Activated CD4-positive, alpha-beta T cell treated with anti-CD3 and anti-CD28 coated beads, Interleukin-2, amount 10 ng/mL, durations not matched to agents 7 days and 5 days (primary cell): ENCODE results near the gene CPEB3. TPM values are rescaled to one million over a fixed set of nuclear protein-coding genes. Genes with fewer than 3 reads are reported as not detected.
"Not testable (repeated sequence)": the region's sequence is repeated elsewhere in the genome, so short reads cannot be mapped to it uniquely, and the experiment has no call there.

ENCODE experiments used
- CTCF ChIA-PET: fragments of 350-600 bp; sonication (Branson Sonifier 250); formaldehyde crosslinking; loops from one replicate; lab custom pipeline; 2021; ENCODE audit warnings: antibody characterized with exemption; lab: Charles Lee
- POLR2A ChIA-PET: fragments of 350-600 bp; sonication (Branson Sonifier 250); formaldehyde crosslinking; loops from one replicate; lab custom pipeline; 2021; ENCODE audit warnings: antibody characterized with exemption; lab: Charles Lee
- DNase-seq: peaks from one replicate; pipeline ENCODE4 v3.0.0-alpha.2; 2020
- H3K27ac Mint-ChIP-seq: one replicate; pipeline ENCODE4 v1.8.0; 2021; ENCODE audit warnings: mild to moderate bottlenecking, moderate library complexity, mixed read lengths
- H3K27me3 Mint-ChIP-seq: one replicate; pipeline ENCODE4 v1.8.0; 2021; ENCODE audit warnings: mixed read lengths
- H3K36me3 Mint-ChIP-seq: one replicate; pipeline ENCODE4 v1.8.0; 2021; ENCODE audit warnings: low read depth, mixed read lengths
- H3K4me1 Mint-ChIP-seq: one replicate; pipeline ENCODE4 v1.8.0; 2021; ENCODE audit warnings: mixed read lengths
- H3K4me3 Mint-ChIP-seq: one replicate; pipeline ENCODE4 v1.8.0; 2021; ENCODE audit warnings: mild to moderate bottlenecking, moderate library complexity, mixed read lengths
- H3K9me3 Mint-ChIP-seq: one replicate; pipeline ENCODE4 v1.8.0; 2021; ENCODE audit warnings: mixed read lengths
- total RNA-seq, 2 experiments: library from RNA; stranded (reverse); gene quantifications; one replicate each; pipeline ENCODE4 v1.2.3, GENCODE V29; 2021

The CPEB3 gene
- total RNA-seq, 2 experiments from 2014 or later: 2.2 to 2.6 TPM

GRCh38 chr10:92146781-92147180 is 144.1 kb downstream of the CPEB3 start:
- no peak for DNase-seq
- Mint-ChIP-seq H3K27ac (no peak overlapping the region), H3K27me3 (no peaks in the 10 kb centered on the region), H3K4me3 (no peak overlapping the region), H3K36me3 (peaks cover 6% of the 10 kb centered on the region), H3K4me1 (no peaks in the 10 kb centered on the region), H3K9me3 (peaks cover 2% of the 10 kb centered on the region)
- POLR2A ChIA-PET: no interaction called here
- CTCF ChIA-PET: interaction anchor here (0.5 kb wide), 1 partner anchor 11 kb away, joined by 3 read pairs; no protein-coding TSS in a partner anchor

GRCh38 chr10:92146107-92146506 is 144.8 kb downstream of the CPEB3 start:
- H3K36me3 Mint-ChIP-seq: peaks cover 6% of the 10 kb centered on the region
- peaks cover 2% of the 10 kb centered on the region for H3K9me3 Mint-ChIP-seq
- CTCF ChIA-PET: no interaction called here
- H3K27ac Mint-ChIP-seq: no peak overlapping the region
- POLR2A ChIA-PET: no interaction called here
- no peaks in the 10 kb centered on the region for H3K4me1 Mint-ChIP-seq
- DNase-seq: no peak
- no peaks in the 10 kb centered on the region for H3K27me3 Mint-ChIP-seq
- no peak overlapping the region for H3K4me3 Mint-ChIP-seq

- ChIA-PET CTCF (no interaction called here), POLR2A (no interaction called here)
- Mint-ChIP-seq H3K27ac (no peak overlapping the region), H3K4me3 (no peak overlapping the region), H3K9me3 (peaks cover 5% of the 10 kb centered on the region), H3K4me1 (no peaks in the 10 kb centered on the region), H3K27me3 (no peaks in the 10 kb centered on the region), H3K36me3 (peaks cover 11% of the 10 kb centered on the region)
- no peak for DNase-seq
Observed at GRCh38 chr10:92142949-92143348, 147.9 kb downstream of the CPEB3 start.

- H3K9me3 Mint-ChIP-seq: peaks cover 5% of the 10 kb centered on the region
- H3K27me3 Mint-ChIP-seq: no peaks in the 10 kb centered on the region
- no peak for DNase-seq
- no peak overlapping the region for H3K27ac Mint-ChIP-seq
- H3K4me3 Mint-ChIP-seq: no peak overlapping the region
- ChIA-PET POLR2A (no interaction called here), CTCF (no interaction called here)
- H3K4me1 Mint-ChIP-seq: no peaks in the 10 kb centered on the region
- H3K36me3 Mint-ChIP-seq: peaks cover 13% of the 10 kb centered on the region
Observed at GRCh38 chr10:92142512-92142911, 148.4 kb downstream of the CPEB3 start.

- POLR2A ChIA-PET, H3K9me3 Mint-ChIP-seq, H3K27ac Mint-ChIP-seq, H3K27me3 Mint-ChIP-seq, H3K4me3 Mint-ChIP-seq, DNase-seq, H3K4me1 Mint-ChIP-seq, CTCF ChIA-PET: not testable (repeated sequence)
- H3K36me3 Mint-ChIP-seq: peaks cover 17% of the 10 kb centered on the region
Observed at GRCh38 chr10:92141147-92141546, 149.7 kb downstream of the CPEB3 start.

GRCh38 chr10:92134049-92134448 is 156.8 kb downstream of the CPEB3 start:
- peaks cover 19% of the 10 kb centered on the region for H3K36me3 Mint-ChIP-seq
- DNase-seq, H3K27ac Mint-ChIP-seq, POLR2A ChIA-PET, H3K9me3 Mint-ChIP-seq, H3K4me3 Mint-ChIP-seq, H3K27me3 Mint-ChIP-seq, H3K4me1 Mint-ChIP-seq, CTCF ChIA-PET: not testable (repeated sequence)

- DNase-seq: no peak
- no peak overlapping the region for H3K4me3 Mint-ChIP-seq
- H3K27me3 Mint-ChIP-seq: peaks cover 1% of the 10 kb centered on the region
- H3K36me3 Mint-ChIP-seq: peaks cover 15% of the 10 kb centered on the region
- H3K9me3 Mint-ChIP-seq: no peaks in the 10 kb centered on the region
- no peak overlapping the region for H3K27ac Mint-ChIP-seq
- ChIA-PET POLR2A (no interaction called here), CTCF (interaction anchor here (1.0 kb wide), 1 partner anchor 20 kb away, joined by 3 read pairs; no protein-coding TSS in a partner anchor)
- no peaks in the 10 kb centered on the region for H3K4me1 Mint-ChIP-seq
Observed at GRCh38 chr10:92131275-92131820, 159.5 kb downstream of the CPEB3 start.

- H3K27me3 Mint-ChIP-seq: peaks cover 1% of the 10 kb centered on the region
Observed at GRCh38 chr10:92130622-92131274, 160.1 kb downstream of the CPEB3 start.

GRCh38 chr10:92126100-92126650 is 164.7 kb downstream of the CPEB3 start:
- ChIA-PET CTCF (interaction anchor here (0.6 kb wide), 1 partner anchor 98 kb away, joined by 3 read pairs; no protein-coding TSS in a partner anchor), POLR2A (no interaction called here)
- Mint-ChIP-seq H3K36me3 (peaks cover 1% of the 10 kb centered on the region), H3K27ac (no peak overlapping the region), H3K9me3 (no peaks in the 10 kb centered on the region), H3K4me3 (no peak overlapping the region), H3K27me3 (peaks cover 1% of the 10 kb centered on the region), H3K4me1 (no peaks in the 10 kb centered on the region)
- no peak for DNase-seq

More at GRCh38 chr10:92130622-92131274, 160.1 kb downstream of the CPEB3 start:
- no peak overlapping the region for H3K27ac Mint-ChIP-seq
- no peak for DNase-seq
- H3K9me3 Mint-ChIP-seq: no peaks in the 10 kb centered on the region
- no peaks in the 10 kb centered on the region for H3K4me1 Mint-ChIP-seq
- ChIA-PET CTCF (interaction anchor here (1.0 kb wide), 1 partner anchor 19 kb away, joined by 3 read pairs; no protein-coding TSS in a partner anchor), POLR2A (no interaction called here)
- peaks cover 12% of the 10 kb centered on the region for H3K36me3 Mint-ChIP-seq
- no peak overlapping the region for H3K4me3 Mint-ChIP-seq

GRCh38 chr10:92125144-92125543 is 165.7 kb downstream of the CPEB3 start:
- no peak for DNase-seq
- H3K27me3 Mint-ChIP-seq: peaks cover 1% of the 10 kb centered on the region
- ChIA-PET CTCF (interaction anchor here (0.6 to 0.9 kb wide), 4 partner anchors 12 to 805 kb away, joined by 3 to 4 read pairs (median 3); no protein-coding TSS in a partner anchor), POLR2A (interaction anchor here (0.6 kb wide), 1 partner anchor 309 kb away, joined by 3 read pairs; no protein-coding TSS in a partner anchor)
- H3K36me3 Mint-ChIP-seq: peaks cover 1% of the 10 kb centered on the region
- H3K4me3 Mint-ChIP-seq: no peak overlapping the region
- no peaks in the 10 kb centered on the region for H3K9me3 Mint-ChIP-seq
- no peak overlapping the region for H3K27ac Mint-ChIP-seq
- no peaks in the 10 kb centered on the region for H3K4me1 Mint-ChIP-seq

- no peak overlapping the region for H3K4me3 Mint-ChIP-seq
- ChIA-PET CTCF (interaction anchor here (0.6 to 1.5 kb wide), 9 partner anchors 12 to 806 kb away, joined by 3 to 6 read pairs (median 3); no protein-coding TSS in a partner anchor), POLR2A (interaction anchor here (0.6 kb wide), 1 partner anchor 310 kb away, joined by 3 read pairs; no protein-coding TSS in a partner anchor)
- no peak overlapping the region for H3K27ac Mint-ChIP-seq
- H3K9me3 Mint-ChIP-seq: no peaks in the 10 kb centered on the region
- H3K36me3 Mint-ChIP-seq: peaks cover 1% of the 10 kb centered on the region
- no peaks in the 10 kb centered on the region for H3K4me1 Mint-ChIP-seq
- H3K27me3 Mint-ChIP-seq: peaks cover 1% of the 10 kb centered on the region
- DNase-seq: no peak
Observed at GRCh38 chr10:92124616-92125143, 166.2 kb downstream of the CPEB3 start.

GRCh38 chr10:92124020-92124419 is 166.9 kb downstream of the CPEB3 start:
- DNase-seq: no peak
- Mint-ChIP-seq H3K4me1 (no peaks in the 10 kb centered on the region), H3K4me3 (no peak overlapping the region), H3K27ac (no peak overlapping the region), H3K27me3 (peaks cover under 1% of the 10 kb centered on the region), H3K9me3 (no peaks in the 10 kb centered on the region), H3K36me3 (peaks cover under 1% of the 10 kb centered on the region)
- ChIA-PET CTCF (interaction anchor here (0.5 to 1.5 kb wide), 7 partner anchors 11 to 365 kb away, joined by 3 to 6 read pairs (median 3); no protein-coding TSS in a partner anchor), POLR2A (no interaction called here)
